Measurements from ENCODE around the gene HOOK2.

DNA sequence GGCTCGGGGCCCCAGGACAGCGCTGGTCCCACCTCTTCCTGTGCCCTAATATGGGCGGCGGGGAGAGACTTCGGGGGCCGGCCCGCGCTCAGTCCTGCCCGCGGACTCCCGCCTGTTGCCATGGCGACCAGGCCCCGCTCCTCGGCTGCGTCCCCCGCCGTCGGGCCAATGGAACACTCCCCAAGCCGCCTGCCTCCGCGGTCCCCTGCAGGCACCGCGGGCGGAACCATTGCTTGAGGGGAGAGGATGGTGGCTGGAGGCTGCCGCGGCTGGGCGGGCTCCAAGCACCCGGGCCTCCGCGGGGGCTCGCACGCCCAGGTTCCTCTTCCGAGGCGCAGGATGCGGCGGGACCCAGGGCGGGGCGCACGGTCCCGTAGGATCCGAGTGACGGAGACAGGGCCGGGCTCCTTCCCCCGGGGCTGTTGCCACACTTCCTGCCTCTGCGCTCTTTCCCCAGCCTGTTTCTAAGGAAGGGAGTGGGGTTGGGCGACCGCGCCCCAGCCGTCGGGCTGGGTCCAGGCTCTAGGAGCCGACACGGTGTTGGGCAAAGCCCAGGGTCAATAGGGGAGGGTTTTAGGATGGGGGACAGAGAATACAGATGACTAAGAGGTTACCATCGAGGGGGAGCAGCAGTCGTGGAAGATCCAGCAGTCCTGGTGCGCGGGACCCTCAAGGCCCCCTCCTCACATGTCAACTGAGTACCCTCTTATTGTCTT lies 14.7 kb upstream of the HOOK2 start:
- TF ChIP-seq, protein P1, sequence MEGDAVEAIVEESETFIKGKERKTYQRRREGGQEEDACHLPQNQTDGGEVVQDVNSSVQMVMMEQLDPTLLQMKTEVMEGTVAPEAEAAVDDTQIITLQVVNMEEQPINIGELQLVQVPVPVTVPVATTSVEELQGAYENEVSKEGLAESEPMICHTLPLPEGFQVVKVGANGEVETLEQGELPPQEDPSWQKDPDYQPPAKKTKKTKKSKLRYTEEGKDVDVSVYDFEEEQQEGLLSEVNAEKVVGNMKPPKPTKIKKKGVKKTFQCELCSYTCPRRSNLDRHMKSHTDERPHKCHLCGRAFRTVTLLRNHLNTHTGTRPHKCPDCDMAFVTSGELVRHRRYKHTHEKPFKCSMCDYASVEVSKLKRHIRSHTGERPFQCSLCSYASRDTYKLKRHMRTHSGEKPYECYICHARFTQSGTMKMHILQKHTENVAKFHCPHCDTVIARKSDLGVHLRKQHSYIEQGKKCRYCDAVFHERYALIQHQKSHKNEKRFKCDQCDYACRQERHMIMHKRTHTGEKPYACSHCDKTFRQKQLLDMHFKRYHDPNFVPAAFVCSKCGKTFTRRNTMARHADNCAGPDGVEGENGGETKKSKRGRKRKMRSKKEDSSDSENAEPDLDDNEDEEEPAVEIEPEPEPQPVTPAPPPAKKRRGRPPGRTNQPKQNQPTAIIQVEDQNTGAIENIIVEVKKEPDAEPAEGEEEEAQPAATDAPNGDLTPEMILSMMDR (IDR thresholded peaks at IDR 0.05; ENCODE audit: poor library complexity) = no peak
- TF ChIP-seq EZH2 (IDR thresholded peaks at IDR 0.05; ENCODE audit: borderline replicate concordance) = no peak
